HEK293 (cell line): ENCODE results near the gene PGM1.
A peak's percentile ranks its signal among the peaks of the same experiment; 100 is the strongest.

Experiments
- CTCF ChIA-PET: fragments of 350-600 bp; formaldehyde crosslinking; extraction: SDS; loops from one replicate; lab custom pipeline; 2021; ENCODE audit warnings: antibody characterized with exemption; lab: Yijun Ruan, JAX
- POLR2A ChIA-PET: fragments of 300-600 bp; formaldehyde crosslinking; extraction: SDS; loops from one replicate; lab custom pipeline; 2020; ENCODE audit warnings: antibody characterized with exemption, inconsistent platforms; lab: Yijun Ruan, JAX
- H3K27ac ChIP-seq: fragments of 200-500 bp; sonication (Bioruptor generic); 2 replicates; pipeline ENCODE4 v1.5.1; 2014; ENCODE audit warnings: low read depth, low read length, control low read depth, inconsistent platforms; ENCODE audit errors: extremely low read depth
- H3K36me3 ChIP-seq, 2 experiments: fragments of 200-500 bp in 1 of 2; sonication (Bioruptor generic) in 1 of 2; 1 replicate in 1 of 2; 2 replicates in 1 of 2; pipeline ENCODE4 v1.5.1; 2014 to 2017; ENCODE audit warnings: inconsistent platforms in 2 of 2, low read length in 2 of 2; ENCODE audit not compliant: control insufficient read depth in 2 of 2, insufficient read depth in 1 of 2
- H3K4me1 ChIP-seq: fragments of 200-500 bp; sonication (Bioruptor generic); 2 replicates; pipeline ENCODE4 v1.5.1; 2014; ENCODE audit warnings: mild to moderate bottlenecking, low read length, inconsistent platforms; ENCODE audit not compliant: control insufficient read depth, insufficient read depth
- H3K4me3 ChIP-seq: 2 replicates; pipeline ENCODE4 v1.5.1; 2011; ENCODE audit warnings: low read depth, mild to moderate bottlenecking, control low read depth, low read length, moderate library complexity
- H3K9me3 ChIP-seq: fragments of 200-500 bp; sonication (Bioruptor generic); 2 replicates; pipeline ENCODE4 v1.5.1; 2014; ENCODE audit warnings: low read depth, low read length, inconsistent platforms; ENCODE audit not compliant: control insufficient read depth, insufficient read depth
- FEZF1 ChIP-seq: fragments of 450-650 bp; formaldehyde crosslinking; IDR thresholded peaks from 2 replicates; pipeline ENCODE4 v1.5.1; 2016; ENCODE audit warnings: missing biosample characterization, missing genetic modification characterization
- KLF9 ChIP-seq: fragments of 450-650 bp; formaldehyde crosslinking; IDR thresholded peaks from 2 replicates; pipeline ENCODE4 v1.5.1; 2016; ENCODE audit warnings: missing biosample characterization, missing genetic modification characterization, low read depth
- SETDB1 ChIP-seq: IDR thresholded peaks from one replicate; pipeline ENCODE4 v1.6.1; 2017; ENCODE audit warnings: mild to moderate bottlenecking, low read length, moderate library complexity, mixed read lengths; ENCODE audit not compliant: insufficient read length
- TRIM28 ChIP-seq: IDR thresholded peaks from 2 replicates; pipeline ENCODE4 v1.6.1; 2011; ENCODE audit warnings: low read length, control low read depth, borderline replicate concordance
- ZNF266 ChIP-seq: fragments of 450-650 bp; formaldehyde crosslinking; IDR thresholded peaks from 2 replicates; pipeline ENCODE4 v1.5.1; 2016; ENCODE audit warnings: missing biosample characterization, missing genetic modification characterization, low read depth
- ZNF274 ChIP-seq, 2 experiments: fragments of 200-500 bp in 1 of 2; fragments of 450-650 bp in 1 of 2; sonication (Bioruptor generic) in 1 of 2; formaldehyde crosslinking in 1 of 2; IDR thresholded peaks; 2 replicates each; pipeline versions ENCODE4 v1.5.1 to v1.6.1; 2014 to 2016; ENCODE audit warnings: borderline replicate concordance in 1 of 2, inconsistent platforms in 1 of 2, low read length in 1 of 2, missing biosample characterization in 1 of 2, missing genetic modification characterization in 1 of 2
- ZNF394 ChIP-seq: fragments of 450-650 bp; formaldehyde crosslinking; IDR thresholded peaks from 2 replicates; pipeline ENCODE4 v1.5.1; 2016; ENCODE audit warnings: missing biosample characterization, missing genetic modification characterization, mild to moderate bottlenecking, moderate library complexity, borderline replicate concordance
- ZNF426 ChIP-seq: fragments of 450-650 bp; formaldehyde crosslinking; IDR thresholded peaks from 2 replicates; pipeline ENCODE4 v1.5.1; 2017; ENCODE audit warnings: missing biosample characterization, missing genetic modification characterization, mild to moderate bottlenecking, inconsistent platforms, moderate library complexity
- ZNF658 ChIP-seq: fragments of 450-650 bp; formaldehyde crosslinking; IDR thresholded peaks from 2 replicates; pipeline ENCODE4; 2016; ENCODE audit warnings: missing biosample characterization, missing genetic modification characterization
- ZNF664 ChIP-seq: fragments of 450-650 bp; formaldehyde crosslinking; IDR thresholded peaks from 2 replicates; pipeline ENCODE4 v1.5.1; 2016; ENCODE audit warnings: missing biosample characterization, missing genetic modification characterization
- ZNF76 ChIP-seq: fragments of 450-650 bp; formaldehyde crosslinking; IDR thresholded peaks from 2 replicates; pipeline ENCODE4; 2016; ENCODE audit warnings: low read depth, missing biosample characterization, missing genetic modification characterization, borderline replicate concordance
- ZNF777 ChIP-seq: fragments of 450-650 bp; formaldehyde crosslinking; IDR thresholded peaks from 2 replicates; pipeline ENCODE4 v1.5.1; 2017; ENCODE audit warnings: missing biosample characterization, missing genetic modification characterization, borderline replicate concordance
- TF ChIP-seq, protein P1 (sequence below): fragments of 450-650 bp; formaldehyde crosslinking; conservative IDR thresholded peaks from 2 replicates; pipeline ENCODE4 v1.5.1; 2016; ENCODE audit warnings: low read depth, missing biosample characterization, missing genetic modification characterization
- TF ChIP-seq, protein P2 (sequence below): fragments of 450-650 bp; formaldehyde crosslinking; IDR thresholded peaks from 2 replicates; pipeline ENCODE4 v1.5.1; 2016; ENCODE audit warnings: missing biosample characterization, missing genetic modification characterization
- TF ChIP-seq, protein P3 (sequence below): fragments of 450-650 bp; formaldehyde crosslinking; IDR thresholded peaks from 2 replicates; pipeline ENCODE4 v1.5.1; 2017; ENCODE audit warnings: missing biosample characterization, missing genetic modification characterization
- TF ChIP-seq, protein P4 (sequence below): fragments of 450-650 bp; IDR thresholded peaks from 2 replicates; pipeline ENCODE4 v1.5.1; 2018; ENCODE audit warnings: missing biosample characterization, mild to moderate bottlenecking, missing genetic modification characterization

Gene PGM1

DNA sequence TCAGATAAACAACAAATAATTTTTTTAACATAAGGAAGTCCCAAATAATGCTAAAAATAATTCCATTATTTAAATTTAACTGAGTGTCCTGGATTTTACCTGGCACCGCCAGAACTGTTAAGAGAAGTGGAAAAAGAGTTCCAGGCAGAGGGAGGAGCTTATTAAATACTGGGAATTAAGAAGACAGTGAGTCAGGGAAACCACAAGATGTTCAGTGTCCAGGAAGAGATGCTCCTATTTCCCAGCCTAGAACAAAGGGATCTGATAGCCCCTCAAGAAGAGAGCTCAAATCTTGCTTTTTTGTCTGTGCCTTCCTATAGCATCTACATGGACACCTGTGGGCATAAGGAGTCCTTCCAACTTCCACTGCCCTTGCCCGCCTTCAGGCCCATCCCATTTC lies 85.9 kb downstream of the PGM1 start:
- H3K4me3 ChIP-seq: no peak overlapping the region
- no peaks in the 10 kb centered on the region; the same call in 1 of the 2 replicates for H3K4me1 ChIP-seq
- ChIA-PET CTCF (interaction anchor here (0.7 to 0.9 kb wide), 2 partner anchors 13 to 140 kb away, joined by 3 to 4 read pairs; no protein-coding TSS in a partner anchor), POLR2A (no interaction called here)
- no peak overlapping the region for H3K27ac ChIP-seq
- TF ChIP-seq ZNF394 (no peak), ZNF266 (tag by site-specific recombination) (no peak), ZNF426 (no peak), ZNF777 (tag by site-specific recombination) (no peak)
- TF ChIP-seq, protein P1, sequence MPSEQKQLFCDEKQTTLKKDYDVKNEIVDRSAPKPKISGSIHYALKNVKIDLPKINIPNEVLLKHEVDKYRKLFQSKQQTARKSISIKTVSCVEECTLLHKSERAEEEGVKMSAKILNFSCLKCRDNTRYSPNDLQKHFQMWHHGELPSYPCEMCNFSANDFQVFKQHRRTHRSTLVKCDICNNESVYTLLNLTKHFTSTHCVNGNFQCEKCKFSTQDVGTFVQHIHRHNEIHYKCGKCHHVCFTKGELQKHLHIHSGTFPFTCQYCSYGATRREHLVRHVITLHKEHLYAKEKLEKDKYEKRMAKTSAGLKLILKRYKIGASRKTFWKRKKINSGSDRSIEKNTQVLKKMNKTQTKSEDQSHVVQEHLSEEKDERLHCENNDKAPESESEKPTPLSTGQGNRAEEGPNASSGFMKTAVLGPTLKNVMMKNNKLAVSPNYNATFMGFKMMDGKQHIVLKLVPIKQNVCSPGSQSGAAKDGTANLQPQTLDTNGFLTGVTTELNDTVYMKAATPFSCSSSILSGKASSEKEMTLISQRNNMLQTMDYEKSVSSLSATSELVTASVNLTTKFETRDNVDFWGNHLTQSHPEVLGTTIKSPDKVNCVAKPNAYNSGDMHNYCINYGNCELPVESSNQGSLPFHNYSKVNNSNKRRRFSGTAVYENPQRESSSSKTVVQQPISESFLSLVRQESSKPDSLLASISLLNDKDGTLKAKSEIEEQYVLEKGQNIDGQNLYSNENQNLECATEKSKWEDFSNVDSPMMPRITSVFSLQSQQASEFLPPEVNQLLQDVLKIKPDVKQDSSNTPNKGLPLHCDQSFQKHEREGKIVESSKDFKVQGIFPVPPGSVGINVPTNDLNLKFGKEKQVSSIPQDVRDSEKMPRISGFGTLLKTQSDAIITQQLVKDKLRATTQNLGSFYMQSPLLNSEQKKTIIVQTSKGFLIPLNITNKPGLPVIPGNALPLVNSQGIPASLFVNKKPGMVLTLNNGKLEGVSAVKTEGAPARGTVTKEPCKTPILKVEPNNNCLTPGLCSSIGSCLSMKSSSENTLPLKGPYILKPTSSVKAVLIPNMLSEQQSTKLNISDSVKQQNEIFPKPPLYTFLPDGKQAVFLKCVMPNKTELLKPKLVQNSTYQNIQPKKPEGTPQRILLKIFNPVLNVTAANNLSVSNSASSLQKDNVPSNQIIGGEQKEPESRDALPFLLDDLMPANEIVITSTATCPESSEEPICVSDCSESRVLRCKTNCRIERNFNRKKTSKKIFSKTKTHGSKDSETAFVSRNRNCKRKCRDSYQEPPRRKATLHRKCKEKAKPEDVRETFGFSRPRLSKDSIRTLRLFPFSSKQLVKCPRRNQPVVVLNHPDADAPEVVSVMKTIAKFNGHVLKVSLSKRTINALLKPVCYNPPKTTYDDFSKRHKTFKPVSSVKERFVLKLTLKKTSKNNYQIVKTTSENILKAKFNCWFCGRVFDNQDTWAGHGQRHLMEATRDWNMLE (tag by site-specific recombination): no peak
- no peaks in the 10 kb centered on the region for H3K9me3 ChIP-seq
- H3K36me3 ChIP-seq: no peaks in the 10 kb centered on the region

DNA sequence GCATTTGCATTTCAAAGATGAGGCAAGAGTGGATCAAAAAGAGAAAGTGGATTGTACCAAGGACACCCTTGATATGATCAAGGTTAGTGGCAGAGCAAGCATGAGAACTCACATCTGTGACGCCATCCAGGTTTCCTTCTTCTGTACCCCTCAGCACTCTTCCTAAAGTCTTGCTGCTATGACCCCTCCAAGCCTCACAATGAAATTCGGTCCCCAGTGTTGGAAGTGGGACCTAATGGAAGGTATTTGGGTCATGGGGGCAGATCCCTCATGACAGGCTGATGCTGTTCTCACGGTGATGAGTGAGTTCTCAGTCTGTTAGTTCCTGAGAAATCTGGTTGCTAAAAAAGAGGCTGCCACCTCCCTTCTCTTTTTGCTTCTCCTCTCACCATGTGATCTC lies 86.4 kb downstream of the PGM1 start:
- H3K9me3 ChIP-seq: no peaks in the 10 kb centered on the region
- CTCF ChIA-PET: interaction anchor here (0.7 to 0.9 kb wide), 2 partner anchors 12 to 140 kb away, joined by 3 to 4 read pairs; no protein-coding TSS in a partner anchor
- H3K4me3 ChIP-seq: no peak overlapping the region
- POLR2A ChIA-PET: no interaction called here
- no peak for TF ChIP-seq KLF9
- no peak for TF ChIP-seq ZNF394
- TF ChIP-seq, protein P2, sequence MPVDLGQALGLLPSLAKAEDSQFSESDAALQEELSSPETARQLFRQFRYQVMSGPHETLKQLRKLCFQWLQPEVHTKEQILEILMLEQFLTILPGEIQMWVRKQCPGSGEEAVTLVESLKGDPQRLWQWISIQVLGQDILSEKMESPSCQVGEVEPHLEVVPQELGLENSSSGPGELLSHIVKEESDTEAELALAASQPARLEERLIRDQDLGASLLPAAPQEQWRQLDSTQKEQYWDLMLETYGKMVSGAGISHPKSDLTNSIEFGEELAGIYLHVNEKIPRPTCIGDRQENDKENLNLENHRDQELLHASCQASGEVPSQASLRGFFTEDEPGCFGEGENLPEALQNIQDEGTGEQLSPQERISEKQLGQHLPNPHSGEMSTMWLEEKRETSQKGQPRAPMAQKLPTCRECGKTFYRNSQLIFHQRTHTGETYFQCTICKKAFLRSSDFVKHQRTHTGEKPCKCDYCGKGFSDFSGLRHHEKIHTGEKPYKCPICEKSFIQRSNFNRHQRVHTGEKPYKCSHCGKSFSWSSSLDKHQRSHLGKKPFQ (tag by site-specific recombination): no peak
- peak; percentile 74 for TF ChIP-seq SETDB1
- TF ChIP-seq TRIM28: peak; percentile 82; the same call in 1 of the 2 replicates
- no peak for TF ChIP-seq ZNF274 (IDR thresholded peaks at IDR 0.05; ENCODE audit: low read length)
- TF ChIP-seq ZNF274 (tag by site-specific recombination; IDR thresholded peaks at IDR 0.05; ENCODE audit: borderline replicate concordance): peak; percentile 89
- no peak for TF ChIP-seq ZNF664
- no peak for TF ChIP-seq ZNF658 (tag by site-specific recombination)
- TF ChIP-seq, protein P3, sequence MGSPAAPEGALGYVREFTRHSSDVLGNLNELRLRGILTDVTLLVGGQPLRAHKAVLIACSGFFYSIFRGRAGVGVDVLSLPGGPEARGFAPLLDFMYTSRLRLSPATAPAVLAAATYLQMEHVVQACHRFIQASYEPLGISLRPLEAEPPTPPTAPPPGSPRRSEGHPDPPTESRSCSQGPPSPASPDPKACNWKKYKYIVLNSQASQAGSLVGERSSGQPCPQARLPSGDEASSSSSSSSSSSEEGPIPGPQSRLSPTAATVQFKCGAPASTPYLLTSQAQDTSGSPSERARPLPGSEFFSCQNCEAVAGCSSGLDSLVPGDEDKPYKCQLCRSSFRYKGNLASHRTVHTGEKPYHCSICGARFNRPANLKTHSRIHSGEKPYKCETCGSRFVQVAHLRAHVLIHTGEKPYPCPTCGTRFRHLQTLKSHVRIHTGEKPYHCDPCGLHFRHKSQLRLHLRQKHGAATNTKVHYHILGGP: no peak
- TF ChIP-seq, protein P4, sequence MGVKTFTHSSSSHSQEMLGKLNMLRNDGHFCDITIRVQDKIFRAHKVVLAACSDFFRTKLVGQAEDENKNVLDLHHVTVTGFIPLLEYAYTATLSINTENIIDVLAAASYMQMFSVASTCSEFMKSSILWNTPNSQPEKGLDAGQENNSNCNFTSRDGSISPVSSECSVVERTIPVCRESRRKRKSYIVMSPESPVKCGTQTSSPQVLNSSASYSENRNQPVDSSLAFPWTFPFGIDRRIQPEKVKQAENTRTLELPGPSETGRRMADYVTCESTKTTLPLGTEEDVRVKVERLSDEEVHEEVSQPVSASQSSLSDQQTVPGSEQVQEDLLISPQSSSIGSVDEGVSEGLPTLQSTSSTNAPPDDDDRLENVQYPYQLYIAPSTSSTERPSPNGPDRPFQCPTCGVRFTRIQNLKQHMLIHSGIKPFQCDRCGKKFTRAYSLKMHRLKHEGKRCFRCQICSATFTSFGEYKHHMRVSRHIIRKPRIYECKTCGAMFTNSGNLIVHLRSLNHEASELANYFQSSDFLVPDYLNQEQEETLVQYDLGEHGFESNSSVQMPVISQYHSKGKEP (tag by site-specific recombination): no peak
- no peak for TF ChIP-seq FEZF1 (tag by site-specific recombination)
- TF ChIP-seq ZNF76 (tag by site-specific recombination): no peak
- TF ChIP-seq ZNF426: no peak
- no peak overlapping the region for H3K27ac ChIP-seq
- no peaks in the 10 kb centered on the region for H3K4me1 ChIP-seq
- H3K36me3 ChIP-seq: no peaks in the 10 kb centered on the region
